Measurements from ENCODE around the gene TMEM9B.
"Not testable (repeated sequence)": the region's sequence is repeated elsewhere in the genome, so short reads cannot be mapped to it uniquely, and the experiment has no call there.

Gene TMEM9B

DNA sequence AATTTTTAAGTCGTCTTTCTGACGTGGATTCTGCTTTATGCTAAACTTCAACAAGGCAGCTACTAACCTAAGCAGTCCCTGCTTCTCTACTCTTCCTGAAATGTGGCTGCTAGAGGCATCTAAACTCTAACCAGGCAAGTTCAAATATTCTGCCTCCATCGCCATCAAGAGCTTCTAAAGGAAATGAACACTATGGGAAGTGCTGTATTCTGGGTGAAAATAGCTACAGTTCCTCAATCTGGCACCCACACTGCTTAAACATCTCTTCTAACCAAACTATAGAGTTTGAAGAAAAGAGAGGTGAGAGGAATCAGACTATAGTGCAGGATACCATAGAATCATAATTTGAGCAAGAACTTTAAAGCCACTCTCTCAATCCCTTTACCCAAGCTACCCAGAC lies 33.2 kb upstream of the TMEM9B start:
- H3K27ac ChIP-seq: no peak overlapping the region
- no peaks in the 10 kb centered on the region for H3K9me3 ChIP-seq (ENCODE audit: severe bottlenecking)
- H3K4me3 ChIP-seq (ENCODE audit: low read depth, low read length): no peak overlapping the region
- no peaks in the 10 kb centered on the region for H3K36me3 ChIP-seq
- no peak for DNase-seq
- H3K27me3 ChIP-seq (ENCODE audit: insufficient read depth, low read depth, severe bottlenecking): no peaks in the 10 kb centered on the region
- TF ChIP-seq, protein P1, sequence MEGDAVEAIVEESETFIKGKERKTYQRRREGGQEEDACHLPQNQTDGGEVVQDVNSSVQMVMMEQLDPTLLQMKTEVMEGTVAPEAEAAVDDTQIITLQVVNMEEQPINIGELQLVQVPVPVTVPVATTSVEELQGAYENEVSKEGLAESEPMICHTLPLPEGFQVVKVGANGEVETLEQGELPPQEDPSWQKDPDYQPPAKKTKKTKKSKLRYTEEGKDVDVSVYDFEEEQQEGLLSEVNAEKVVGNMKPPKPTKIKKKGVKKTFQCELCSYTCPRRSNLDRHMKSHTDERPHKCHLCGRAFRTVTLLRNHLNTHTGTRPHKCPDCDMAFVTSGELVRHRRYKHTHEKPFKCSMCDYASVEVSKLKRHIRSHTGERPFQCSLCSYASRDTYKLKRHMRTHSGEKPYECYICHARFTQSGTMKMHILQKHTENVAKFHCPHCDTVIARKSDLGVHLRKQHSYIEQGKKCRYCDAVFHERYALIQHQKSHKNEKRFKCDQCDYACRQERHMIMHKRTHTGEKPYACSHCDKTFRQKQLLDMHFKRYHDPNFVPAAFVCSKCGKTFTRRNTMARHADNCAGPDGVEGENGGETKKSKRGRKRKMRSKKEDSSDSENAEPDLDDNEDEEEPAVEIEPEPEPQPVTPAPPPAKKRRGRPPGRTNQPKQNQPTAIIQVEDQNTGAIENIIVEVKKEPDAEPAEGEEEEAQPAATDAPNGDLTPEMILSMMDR (IDR thresholded peaks at IDR 0.05; ENCODE audit: low read depth, low read length): no peak

DNA sequence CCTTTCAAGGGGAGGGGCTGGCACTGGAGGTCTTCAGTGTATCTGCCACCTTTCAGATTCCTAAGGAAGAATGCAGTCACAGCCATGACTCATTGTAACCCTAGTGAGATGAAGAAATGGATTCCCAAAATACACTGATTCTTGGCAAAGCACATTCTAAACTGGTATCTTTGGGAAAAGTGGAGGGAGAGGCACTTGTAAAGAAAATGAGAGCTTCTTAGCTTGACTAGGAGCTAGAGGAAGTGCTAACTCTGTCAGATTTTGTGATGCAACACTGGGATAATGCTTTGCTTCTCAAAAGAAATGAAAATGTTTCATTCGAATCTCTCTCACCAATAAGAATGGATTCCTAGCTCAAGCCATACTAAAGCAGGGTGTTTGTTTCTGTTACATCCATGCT lies 25.2 kb upstream of the TMEM9B start:
- no peak overlapping the region for H3K27ac ChIP-seq
- H3K9me3 ChIP-seq (ENCODE audit: severe bottlenecking): no peaks in the 10 kb centered on the region
- no peak for DNase-seq
- H3K4me3 ChIP-seq (ENCODE audit: low read depth, low read length): no peak overlapping the region
- H3K27me3 ChIP-seq (ENCODE audit: insufficient read depth, low read depth, severe bottlenecking): no peaks in the 10 kb centered on the region
- TF ChIP-seq, protein P1 (IDR thresholded peaks at IDR 0.05; ENCODE audit: low read depth, low read length): no peak
- no peaks in the 10 kb centered on the region for H3K36me3 ChIP-seq

DNA sequence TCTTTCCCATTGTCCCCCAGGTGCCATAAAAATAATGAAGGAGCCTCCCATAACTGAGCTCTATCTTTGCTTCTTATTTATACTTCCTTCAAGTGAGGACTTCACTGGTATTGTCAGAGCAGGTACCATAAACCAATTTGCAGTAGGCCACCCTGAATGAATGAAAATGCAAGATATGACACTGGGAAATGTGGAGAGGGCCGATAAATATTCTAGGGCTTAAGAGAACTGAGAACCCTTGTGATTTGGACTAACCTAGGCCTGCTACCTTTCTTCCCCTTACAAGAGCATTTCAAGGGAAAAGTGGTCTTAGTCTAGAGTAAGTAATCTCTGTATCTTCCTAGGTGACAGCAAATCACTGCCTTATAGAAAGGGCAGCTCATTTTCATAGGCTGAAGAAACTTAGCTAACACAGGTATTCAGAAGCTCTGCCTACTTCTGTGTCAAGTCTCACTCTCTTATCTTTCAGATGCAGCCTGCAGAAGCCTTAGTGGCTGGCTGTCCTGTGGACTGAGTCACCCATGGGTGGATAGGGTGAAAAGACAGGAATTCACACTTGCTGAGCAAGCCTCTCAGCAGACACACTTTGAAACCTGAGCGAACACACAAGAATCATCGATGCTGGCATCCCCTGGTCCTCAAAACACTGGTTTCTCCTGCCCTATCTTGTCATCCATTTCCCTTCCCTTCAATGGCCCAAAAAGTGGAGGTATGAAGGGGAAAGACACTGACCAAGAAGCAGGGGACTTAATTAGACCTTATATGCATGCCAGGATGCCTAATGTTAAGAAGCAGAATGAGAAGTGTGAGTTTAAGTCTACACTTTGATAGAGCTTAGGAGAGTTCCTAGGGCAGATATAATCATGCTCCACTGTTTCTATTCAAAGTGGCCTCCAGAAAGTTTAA lies 24.3 kb upstream of the TMEM9B start:
- no peak overlapping the region for H3K27ac ChIP-seq
- H3K27me3 ChIP-seq (ENCODE audit: insufficient read depth, low read depth, severe bottlenecking): no peaks in the 10 kb centered on the region
- TF ChIP-seq, protein P1 (IDR thresholded peaks at IDR 0.05; ENCODE audit: low read depth, low read length): no peak
- no peak overlapping the region for H3K4me3 ChIP-seq (ENCODE audit: low read depth, low read length)
- H3K36me3 ChIP-seq: no peaks in the 10 kb centered on the region
- no peak for DNase-seq
- no peaks in the 10 kb centered on the region for H3K9me3 ChIP-seq (ENCODE audit: severe bottlenecking)

DNA sequence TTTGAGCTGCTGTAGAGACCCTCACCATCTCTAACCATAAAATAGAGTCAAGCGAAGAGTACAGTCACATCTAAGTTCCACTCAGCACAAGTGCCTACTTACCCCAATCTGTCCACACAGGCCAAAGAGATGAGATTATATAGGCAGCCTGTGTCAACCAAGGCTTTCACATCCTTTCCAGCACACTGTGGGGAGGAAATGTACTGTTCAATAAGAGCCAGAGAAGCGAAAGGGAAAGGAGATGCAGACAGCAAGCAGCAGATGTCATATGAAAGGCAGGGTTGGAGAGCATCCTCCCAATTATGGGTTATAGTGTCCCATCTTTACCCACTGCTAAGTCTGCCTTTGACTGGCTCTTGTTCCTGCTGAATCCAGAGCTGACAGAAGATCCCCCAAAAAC lies 23.2 kb upstream of the TMEM9B start:
- TF ChIP-seq, protein P1 (IDR thresholded peaks at IDR 0.05; ENCODE audit: low read depth, low read length): no peak
- no peak for DNase-seq

DNA sequence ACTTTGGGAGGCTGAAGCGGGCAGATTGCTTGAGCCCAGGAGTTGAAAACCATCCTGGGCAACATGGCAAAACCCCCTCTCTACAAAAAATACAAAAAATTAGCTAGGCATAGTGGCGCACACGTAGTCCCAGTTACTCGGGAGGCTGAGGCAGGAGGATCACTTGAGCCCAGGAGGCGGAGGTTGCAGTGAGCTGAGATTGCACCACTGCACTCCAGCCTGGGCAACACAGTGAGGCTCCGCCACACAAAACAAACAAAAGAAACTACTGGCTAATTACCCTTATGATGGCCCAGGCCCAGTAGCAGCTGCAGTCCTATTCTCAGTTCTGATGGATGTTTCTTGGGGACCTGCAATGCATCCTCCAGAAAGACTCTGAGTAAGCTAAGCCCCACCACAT lies 22.5 kb upstream of the TMEM9B start:
- not testable (repeated sequence) for H3K4me3 ChIP-seq (ENCODE audit: low read depth, low read length); H3K9me3 ChIP-seq (ENCODE audit: severe bottlenecking); H3K27me3 ChIP-seq (ENCODE audit: insufficient read depth, low read depth, severe bottlenecking); DNase-seq; H3K36me3 ChIP-seq; H3K27ac ChIP-seq

More for the DNA sequence above, 23.2 kb upstream of the TMEM9B start:
- Histone ChIP-seq H3K4me3 (ENCODE audit: low read depth, low read length) (no peak overlapping the region), H3K27ac (no peak overlapping the region), H3K9me3 (ENCODE audit: severe bottlenecking) (no peaks in the 10 kb centered on the region), H3K27me3 (ENCODE audit: insufficient read depth, low read depth, severe bottlenecking) (no peaks in the 10 kb centered on the region), H3K36me3 (no peaks in the 10 kb centered on the region)

DNA sequence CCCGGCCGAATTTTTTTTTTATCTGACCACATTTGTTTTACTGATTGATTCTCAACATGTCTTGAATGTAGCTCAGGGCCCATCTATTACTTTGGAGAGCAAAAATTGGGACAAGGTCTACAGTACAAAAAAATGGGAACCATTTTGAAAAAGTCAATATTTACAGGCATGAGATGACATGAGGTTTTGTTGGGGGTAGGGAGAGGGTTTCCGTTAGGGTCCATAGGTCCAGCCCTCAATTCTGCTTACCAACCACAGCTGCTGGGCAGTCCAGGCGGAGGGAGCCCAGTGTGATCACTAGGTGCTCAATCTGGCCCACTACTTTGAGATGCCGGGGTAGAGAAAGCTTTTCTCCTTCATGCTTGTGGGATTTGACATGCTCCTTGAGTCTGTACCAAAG lies 21.2 kb upstream of the TMEM9B start:
- Histone ChIP-seq H3K27ac (no peak overlapping the region), H3K4me3 (ENCODE audit: low read depth, low read length) (no peak overlapping the region), H3K36me3 (no peaks in the 10 kb centered on the region), H3K27me3 (ENCODE audit: insufficient read depth, low read depth, severe bottlenecking) (no peaks in the 10 kb centered on the region), H3K9me3 (ENCODE audit: severe bottlenecking) (no peaks in the 10 kb centered on the region)
- no peak for DNase-seq
- TF ChIP-seq, protein P1 (IDR thresholded peaks at IDR 0.05; ENCODE audit: low read depth, low read length): no peak

Measured in WERI-Rb-1 (cell line).